HFF-Myc (cell line): ENCODE data around the gene PIK3C2G.
A peak's percentile ranks its signal among the peaks of the same experiment; 100 is the strongest.
"Not testable (repeated sequence)": the region's sequence is repeated elsewhere in the genome, so short reads cannot be mapped to it uniquely, and the experiment has no call there.

Experiments used
- DNase-seq: peaks from one replicate; pipeline ENCODE4 v3.0.0-alpha.2; 2011; ENCODE audit warnings: low read depth; ENCODE audit errors: extremely low read depth
- H3K4me3 ChIP-seq: replicated peaks from 2 replicates; pipeline ENCODE4 v1.5.1; 2011; ENCODE audit warnings: low read depth, mild to moderate bottlenecking, control low read depth, low read length
- CTCF ChIP-seq: IDR thresholded peaks from 2 replicates; pipeline ENCODE4 v1.5.1; 2012; ENCODE audit warnings: mild to moderate bottlenecking, low read depth, low read length, control low read depth; ENCODE audit errors: missing control alignments

PIK3C2G gene

DNA sequence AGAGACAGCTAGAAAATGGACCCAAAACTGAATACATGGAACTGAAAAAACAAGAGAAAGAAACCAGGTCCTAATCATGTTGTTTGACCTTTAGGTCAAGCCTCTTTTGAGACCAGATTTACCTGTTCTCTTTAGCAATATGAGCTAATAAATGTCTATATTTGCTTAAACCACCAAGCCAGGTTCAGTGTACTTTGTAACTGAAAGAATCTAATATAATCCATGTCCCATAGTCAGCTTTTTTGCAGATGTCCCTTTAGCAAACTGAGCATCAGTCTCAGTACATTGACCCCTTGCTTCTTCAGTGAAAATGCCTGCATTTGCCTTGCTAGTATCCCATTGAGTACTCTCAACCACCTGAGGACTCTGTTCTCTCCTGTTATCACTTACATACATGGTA is 414.8 kb downstream of the PIK3C2G start:
- H3K4me3 ChIP-seq = no peak overlapping the region
- no peak for DNase-seq
- no peak for TF ChIP-seq CTCF

DNA sequence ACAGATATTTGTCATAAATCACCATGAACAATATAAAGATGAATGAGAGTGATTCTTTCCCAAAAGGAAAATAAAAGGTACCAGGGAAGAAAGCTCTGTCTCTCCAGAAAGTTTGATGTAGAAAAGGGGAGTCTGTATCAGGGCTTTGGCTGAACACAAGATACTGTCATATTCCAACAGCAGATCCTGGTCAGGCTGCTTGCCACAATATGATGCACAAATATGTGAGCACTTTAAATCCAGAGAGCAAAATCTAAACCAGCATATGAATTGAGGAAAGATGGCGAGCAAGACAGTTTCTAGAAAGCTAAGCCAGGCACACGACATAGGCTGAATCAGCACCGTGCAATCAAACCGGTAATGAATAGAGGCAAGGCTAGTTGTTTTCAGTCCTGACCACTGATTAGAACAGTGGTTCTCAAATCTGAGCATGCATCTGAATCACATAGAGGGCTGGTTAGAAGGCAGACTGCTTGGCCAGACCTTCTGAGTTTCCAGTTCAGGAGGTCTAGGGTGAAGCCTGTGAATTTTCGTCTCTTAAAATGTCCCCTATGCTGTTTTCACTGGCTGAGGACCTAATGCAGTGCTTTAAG is 415.8 kb downstream of the PIK3C2G start:
- TF ChIP-seq CTCF = no peak
- DNase-seq = no peak
- no peak overlapping the region for H3K4me3 ChIP-seq

DNA sequence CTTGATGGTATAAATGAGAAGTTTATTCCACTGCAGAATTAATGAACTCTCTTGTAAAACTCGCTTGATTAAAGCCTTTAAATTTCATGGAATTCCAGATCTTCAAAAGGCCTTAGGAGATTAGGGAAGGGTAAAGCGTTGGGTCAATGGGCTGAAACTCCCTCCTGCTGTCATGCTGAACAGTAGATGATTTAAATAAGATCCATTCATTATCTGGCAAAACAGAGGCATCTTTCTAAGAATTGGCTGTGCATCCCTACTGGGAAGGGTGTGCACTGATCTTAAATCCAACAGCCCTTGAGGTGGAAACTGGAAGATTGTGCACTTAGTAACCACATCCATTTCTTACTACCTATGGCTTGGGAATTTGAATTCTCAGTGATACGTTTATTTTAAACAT is 420.5 kb downstream of the PIK3C2G start:
- TF ChIP-seq CTCF = no peak
- H3K4me3 ChIP-seq = no peak overlapping the region
- DNase-seq = no peak

DNA sequence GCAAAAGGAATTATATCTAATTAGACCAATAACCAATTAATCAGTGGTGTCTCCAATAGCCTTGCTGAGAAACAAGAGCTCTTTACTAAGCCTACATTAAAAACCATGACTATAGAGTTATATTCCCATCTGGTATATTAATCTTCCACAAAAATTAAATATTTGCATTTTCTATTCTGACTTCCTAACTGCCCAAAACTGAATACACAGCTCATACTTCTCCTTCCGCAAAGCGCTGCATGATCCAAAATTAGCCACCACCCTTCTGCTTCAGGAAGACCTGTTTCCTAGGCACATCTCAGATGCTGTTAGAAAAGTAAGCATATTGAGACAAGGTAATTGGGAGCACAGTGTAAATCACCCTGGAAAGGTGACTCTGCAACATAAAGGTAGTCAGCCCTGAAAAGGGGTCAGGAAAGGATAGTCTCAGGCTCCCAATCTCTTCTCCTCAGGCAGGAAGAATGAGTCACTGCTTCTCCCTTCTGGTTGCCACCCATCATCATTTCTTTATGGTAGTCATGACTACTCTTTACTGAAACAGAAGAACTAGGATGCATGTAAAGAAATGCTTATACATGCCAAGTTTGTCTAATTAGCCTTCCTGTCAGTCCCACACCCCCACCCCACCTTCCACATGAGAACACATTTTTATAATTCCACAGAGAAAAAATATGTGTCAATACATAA is 422.2 kb downstream of the PIK3C2G start:
- no peak overlapping the region for H3K4me3 ChIP-seq
- TF ChIP-seq CTCF = no peak
- no peak for DNase-seq

DNA sequence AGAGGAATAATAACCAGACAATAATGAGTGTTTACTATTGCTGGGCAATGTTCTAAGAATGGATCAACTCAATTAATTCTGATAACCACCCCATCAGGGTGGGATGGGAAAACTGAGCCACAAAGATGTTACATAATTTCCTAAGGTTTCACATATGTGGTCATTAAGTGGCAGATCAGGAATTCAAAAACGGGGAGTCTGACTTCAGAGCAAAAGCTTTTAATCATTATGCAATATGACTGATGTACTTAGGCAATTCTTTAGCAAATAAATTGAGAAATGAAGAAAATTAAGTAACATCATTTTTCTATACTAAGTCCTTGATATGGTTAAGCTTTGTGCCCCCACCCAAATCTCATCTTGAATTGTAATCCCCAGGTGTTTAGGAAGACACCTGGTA is 423.1 kb downstream of the PIK3C2G start:
- no peak overlapping the region for H3K4me3 ChIP-seq
- DNase-seq = no peak
- TF ChIP-seq CTCF = no peak

DNA sequence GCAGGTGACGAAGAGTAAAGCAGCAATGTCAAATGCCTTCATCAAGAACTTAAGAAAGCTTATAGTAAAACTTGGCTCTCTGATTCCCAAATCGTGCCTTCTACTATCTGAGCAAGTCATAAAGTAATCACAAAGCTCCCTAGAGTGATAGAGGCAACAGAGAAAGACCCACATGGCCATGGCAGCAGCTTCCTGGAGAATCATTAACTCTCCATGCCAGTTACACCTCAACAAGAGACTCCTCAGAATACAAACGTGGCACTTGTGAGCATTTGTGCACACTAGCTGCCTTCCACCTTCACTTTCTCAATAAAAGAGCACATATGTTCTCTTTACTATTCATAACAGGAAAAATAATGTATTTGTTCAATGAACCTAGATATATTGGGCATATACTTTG is 428.5 kb downstream of the PIK3C2G start:
- DNase-seq = no peak
- H3K4me3 ChIP-seq = no peak overlapping the region
- TF ChIP-seq CTCF = no peak

DNA sequence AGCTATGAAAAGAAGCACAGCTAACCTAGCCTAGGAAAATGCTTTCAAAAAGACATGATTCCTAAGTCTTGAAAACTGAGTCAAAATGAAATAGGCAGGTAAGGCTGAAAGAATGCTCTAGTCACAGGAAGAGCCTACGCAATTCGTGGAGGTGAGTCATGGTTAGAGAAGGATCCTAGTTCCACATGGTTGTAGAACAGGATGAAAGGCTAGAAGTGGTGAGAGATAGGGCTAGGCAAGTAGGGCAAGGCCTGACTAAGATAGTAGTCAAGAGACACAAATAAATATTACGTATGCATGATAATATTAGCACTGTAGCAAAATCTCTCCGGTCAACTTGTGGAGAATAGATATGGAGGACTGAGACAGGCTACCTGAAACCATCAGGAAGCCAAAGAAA is 429.3 kb downstream of the PIK3C2G start:
- H3K4me3 ChIP-seq = no peak overlapping the region
- DNase-seq = peak; percentile 44
- TF ChIP-seq CTCF = no peak

GRCh38 chr12:18693986-18694385 is 432.7 kb downstream of the PIK3C2G start:
- not testable (repeated sequence) for DNase-seq, H3K4me3 ChIP-seq
